NCI-H226 (cell line): ENCODE data around the gene NFIA.
"Not testable (repeated sequence)": the region's sequence is repeated elsewhere in the genome, so short reads cannot be mapped to it uniquely, and the experiment has no call there.

Experiments
- DNase-seq: peaks from one replicate; pipeline ENCODE4 v3.0.0-alpha.2; 2015

Gene NFIA

DNA sequence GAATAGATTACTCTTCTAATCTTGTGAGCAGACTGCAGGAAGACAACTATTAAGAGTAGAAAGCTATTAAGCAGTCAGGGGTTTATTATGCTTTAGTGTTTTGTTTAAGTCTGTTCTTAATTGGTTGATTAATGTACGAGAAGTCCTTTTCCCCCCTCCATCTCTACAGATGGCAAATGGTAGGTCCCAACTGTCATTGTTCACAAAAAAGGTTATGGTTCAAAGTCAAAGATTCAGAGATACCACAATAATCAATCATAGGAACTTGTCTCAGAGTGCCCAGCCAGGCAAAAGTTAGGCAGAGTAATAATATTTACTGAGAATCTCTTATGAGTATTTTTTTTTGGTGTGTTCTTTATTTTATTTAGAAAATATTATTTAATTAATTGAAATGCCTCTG lies 26.8 kb downstream of the NFIA start:
- no peak for DNase-seq

DNA sequence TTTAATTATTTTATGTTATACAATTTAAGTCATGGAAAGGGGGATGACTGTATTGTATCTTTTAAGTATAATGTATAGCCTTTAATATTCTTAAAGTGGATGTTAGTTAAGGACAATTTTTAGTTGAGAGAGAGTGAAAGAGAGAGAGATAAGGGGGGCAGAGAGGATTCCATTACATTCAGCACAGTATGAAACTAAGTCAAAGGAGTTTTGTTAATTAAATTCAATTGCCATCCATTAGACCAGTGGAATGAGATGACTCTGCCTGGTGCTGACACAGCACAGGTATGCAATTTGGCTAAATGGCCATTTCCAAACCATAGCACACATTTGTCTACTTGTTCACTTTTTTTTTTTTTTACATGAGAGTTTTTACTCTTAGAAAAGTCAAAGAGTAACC lies 27.5 kb downstream of the NFIA start:
- no peak for DNase-seq

DNA sequence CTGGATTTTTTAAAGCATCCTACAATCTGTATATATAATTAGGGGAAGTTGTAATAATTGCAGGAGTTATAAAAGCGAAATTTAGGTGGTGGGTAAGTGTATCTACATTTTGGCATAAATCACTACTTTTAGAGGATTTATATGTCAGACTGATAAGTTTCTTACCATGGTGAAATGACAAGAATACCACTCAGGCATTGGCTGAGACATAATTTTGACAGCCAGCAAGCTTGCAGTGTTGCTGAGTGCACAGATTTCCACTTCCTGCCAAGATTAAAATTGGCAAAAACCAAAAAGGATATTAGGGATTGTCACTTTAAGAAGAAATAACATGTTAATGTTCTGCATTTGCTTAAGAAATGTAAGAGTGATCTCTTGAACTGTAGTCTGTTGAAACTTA lies 28.2 kb downstream of the NFIA start:
- DNase-seq = no peak

DNA sequence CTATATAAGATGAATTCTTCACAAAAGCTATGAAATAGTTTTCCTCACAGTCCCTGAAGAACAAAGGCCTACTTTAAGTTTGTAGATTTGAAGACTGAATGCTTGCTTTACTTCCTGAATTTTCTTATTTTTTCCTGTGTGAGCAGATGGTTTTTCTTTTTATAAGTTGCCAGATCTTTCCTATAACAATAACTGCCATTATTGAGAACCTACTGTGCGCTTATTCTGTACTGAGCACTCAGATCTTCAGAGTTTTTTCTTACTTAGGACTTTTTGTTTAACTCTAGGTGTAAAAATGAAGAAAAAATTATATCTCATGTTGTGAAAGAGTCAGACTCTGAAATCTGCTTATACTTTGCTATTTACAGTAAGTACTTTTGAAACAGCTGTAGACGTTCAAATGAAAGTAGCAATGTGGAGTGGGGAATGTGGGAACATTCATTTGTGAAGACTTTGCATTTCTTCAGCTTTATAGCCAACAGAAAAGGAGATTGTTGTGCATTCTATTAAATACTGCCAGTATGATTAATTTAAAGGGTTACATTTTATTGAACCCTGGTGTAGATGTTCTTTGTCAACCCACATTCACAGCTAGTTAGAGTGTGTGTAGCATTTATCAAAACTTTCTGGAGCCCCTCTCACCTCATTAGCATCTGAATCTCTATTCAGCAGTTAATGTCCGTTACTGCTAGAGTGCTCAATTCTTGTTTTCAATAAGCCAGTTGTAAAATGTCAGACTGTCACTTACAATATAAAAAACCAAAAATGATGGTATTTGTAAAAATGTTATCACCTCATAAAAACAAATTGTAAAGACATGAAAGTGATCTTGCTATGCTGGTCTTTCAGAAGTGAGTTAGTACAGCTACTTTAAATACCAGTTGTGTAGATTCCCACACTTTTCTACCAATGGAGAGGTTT lies 29.0 kb downstream of the NFIA start:
- no peak for DNase-seq

DNA sequence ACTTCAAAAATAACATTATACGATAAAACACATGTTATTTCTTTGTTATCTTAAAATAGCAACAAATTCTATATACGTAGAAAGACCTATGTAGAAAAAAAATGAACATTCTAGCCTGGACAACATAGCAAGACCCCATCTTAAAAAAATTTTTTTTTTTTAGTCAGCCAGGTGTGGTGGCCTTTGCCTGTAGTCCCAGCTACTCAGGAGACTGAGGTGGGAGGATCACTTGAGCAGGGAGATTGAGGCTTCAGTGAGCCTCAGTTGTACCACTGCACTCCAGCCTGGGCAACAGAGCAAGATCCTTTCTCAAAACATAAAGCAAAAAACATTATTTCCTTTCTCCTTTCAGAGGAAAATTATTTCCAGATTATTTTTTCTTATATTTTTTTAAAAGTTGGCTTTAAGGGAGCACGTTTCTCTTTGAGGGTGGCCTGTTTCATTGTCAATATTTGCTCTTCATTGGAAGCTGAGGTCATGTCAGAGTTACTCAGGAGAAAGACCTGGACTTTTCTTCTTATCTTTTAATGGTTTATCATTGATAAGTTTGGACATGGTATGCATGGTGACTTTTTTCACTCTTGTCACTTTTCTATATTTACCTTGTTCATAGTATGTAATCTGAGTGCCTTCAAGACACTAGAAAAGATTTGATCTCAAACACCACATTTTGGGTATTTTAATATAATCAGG lies 32.0 kb downstream of the NFIA start:
- no peak for DNase-seq

DNA sequence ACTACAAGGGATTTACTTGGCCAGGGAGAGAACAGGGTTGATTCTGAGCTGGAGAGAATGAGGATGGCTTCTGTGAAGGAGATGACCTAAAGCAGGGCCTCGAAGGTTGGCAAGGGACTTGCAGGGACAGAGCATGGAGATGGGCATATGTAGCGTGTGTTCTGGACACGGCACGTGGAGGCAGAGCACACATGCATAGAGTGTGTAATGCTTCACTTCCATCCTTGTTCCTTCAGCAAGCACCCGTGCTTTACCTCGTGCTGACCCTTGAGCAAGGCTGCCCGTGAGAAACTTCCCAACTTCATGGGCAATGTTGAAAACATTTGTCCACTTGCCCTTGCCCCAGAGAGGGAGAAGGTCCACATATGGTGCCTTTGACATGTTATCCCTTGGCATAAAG lies 33.1 kb downstream of the NFIA start:
- no peak for DNase-seq

DNA sequence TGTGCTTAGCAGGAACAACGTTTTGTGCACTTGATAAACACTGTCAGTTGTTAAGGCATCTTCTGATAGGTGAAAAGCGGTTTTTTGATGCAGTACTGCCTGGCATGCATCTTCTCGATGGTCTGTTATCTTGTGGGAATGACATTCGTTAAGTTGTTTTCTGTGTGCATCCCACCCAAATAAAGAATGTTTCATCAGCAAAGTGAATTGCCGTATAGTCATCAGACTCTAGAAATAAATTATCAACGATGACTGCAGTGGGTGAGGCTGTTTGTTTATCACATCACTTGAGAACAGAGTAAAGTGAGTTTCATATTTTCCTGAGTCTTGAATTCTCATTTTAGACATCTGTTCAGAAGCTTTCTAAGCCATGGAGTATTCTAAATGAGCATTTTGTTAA lies 34.1 kb downstream of the NFIA start:
- DNase-seq = no peak

DNA sequence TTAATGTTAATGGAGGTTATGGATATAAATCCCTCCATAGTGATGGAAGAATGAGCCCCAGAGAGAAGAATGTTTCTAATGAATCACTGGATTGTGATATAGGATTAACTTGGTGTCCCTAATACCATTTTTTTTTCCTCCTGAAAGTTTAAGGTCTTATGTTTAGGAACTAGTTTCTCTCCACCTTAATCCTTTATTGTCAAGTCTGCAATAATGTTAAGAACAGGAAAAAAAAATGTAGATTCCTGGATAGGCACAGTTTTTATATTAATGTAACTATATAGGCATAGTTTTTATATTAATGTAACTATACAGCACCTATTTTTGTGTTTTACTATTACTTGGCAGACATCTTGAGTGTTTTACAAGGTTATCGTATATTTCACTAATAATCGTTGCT lies 34.9 kb downstream of the NFIA start:
- DNase-seq = no peak

DNA sequence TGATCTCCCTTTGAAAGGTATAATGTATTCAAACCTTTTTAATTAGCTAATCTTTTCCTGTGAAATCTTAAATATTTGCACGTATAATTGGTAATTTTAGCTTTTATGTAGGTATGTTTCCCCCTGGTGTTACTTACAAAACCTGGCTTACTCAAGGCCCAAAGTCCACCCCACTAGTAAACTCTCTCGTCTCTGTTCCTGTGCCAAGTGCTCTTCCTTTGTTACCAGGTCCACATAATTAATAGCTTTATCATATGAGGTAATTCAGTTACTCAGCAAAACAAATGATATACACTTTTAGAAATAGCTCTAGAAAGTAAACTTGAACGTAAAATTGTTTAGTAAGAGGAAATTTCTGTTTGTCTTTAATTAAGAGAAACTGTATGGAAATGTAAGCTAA lies 36.7 kb downstream of the NFIA start:
- DNase-seq = no peak

DNA sequence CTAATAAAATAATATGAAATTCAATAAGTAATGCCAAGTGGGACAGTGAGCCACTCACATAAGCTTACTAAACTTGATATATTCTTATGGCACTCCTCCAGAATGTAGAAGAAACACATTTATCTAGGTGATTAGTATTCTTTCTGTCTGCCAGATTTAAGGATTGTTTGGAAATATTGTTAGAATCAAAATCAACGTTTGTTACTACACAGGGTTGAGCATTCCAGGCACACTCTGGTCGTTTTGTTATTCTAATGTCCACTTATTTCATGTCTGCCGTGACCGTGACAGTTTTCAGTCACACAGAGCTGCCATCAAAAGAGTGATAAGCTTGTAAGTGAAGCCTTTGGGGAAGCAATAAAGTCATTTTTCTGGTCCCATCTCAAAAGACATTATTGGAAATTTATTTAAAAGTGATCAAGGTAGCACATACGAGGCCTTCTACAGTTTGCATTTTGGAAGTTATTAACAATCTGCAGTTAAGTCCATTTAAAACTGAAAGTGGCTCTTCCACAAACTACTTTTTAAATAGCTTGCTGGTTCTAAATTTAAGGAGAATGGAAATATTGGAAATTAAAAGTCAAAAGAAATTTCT lies 38.0 kb downstream of the NFIA start:
- no peak for DNase-seq

DNA sequence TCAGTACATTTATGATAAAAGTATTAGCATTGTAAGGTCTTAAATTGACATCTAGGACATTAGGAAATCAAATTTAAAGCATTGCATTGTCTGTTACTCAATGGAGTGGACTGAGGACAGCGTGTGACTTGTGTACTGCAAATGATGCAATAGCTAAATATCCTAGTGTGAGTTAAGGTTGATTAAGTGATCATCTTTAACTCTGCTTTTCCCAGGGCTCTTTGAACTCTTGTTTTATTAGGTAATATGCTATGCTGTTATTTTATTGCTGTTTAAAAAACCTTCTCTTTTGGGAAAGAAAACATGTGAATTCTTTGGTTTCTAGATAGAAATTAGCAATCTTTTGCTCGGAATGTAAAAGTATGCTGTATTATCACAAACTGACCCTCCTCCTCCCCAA lies 38.6 kb downstream of the NFIA start:
- no peak for DNase-seq

DNA sequence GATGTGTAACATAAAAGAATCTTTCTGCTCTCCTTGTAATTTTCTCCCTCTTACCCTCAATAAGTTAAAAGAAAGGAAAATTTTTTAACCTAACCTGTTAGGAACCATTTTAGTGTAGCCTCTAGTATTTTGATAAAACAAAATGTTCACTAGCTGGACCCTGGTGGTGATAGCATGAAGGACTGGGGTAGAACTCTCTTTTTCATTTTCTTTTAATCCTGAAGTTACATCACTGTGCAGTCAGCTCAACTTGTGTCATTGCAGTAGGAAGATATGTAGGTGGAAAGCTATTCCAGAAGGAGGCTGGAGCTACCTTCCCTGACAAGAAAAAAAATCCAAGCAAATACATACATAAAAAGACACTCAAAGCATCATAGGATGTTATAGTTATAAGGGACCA lies 39.3 kb downstream of the NFIA start:
- no peak for DNase-seq

DNA sequence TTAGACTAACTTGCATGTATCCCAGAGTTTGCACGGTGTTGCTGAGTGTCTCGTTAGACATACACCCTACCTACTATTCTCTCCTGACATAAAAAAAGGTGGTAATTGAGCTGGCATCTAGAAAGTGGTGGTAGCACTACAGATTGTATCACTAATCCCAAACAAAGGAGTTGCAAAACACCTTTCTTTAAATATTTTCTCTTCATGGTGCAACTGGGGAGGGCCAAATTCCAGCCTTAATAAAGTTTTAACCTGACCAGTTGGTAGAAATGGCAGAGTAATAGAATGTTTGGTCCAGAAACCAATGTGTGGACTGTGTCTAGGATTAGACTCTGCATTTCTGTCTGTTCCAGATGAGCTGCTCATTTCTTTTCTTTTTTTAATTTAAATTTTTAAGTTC lies 40.0 kb downstream of the NFIA start:
- no peak for DNase-seq

DNA sequence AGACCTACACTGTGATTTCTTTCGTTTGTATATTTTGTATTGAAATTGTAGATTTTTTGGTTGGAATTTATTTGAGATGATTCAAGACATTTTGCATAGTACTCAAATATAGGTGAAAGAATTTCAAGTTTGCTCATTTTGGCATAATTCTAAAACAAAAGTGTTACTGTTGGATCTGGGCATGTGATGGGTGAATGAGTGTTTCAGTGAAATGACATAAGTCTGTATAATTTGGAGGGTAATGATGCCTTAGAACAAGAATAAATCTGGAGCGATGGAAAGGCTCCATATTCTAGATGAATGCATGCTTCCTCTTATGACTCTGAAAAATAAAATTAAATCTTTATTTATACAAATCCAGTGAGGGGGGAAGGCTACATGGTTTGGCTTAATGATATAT lies 41.0 kb downstream of the NFIA start:
- DNase-seq = no peak

DNA sequence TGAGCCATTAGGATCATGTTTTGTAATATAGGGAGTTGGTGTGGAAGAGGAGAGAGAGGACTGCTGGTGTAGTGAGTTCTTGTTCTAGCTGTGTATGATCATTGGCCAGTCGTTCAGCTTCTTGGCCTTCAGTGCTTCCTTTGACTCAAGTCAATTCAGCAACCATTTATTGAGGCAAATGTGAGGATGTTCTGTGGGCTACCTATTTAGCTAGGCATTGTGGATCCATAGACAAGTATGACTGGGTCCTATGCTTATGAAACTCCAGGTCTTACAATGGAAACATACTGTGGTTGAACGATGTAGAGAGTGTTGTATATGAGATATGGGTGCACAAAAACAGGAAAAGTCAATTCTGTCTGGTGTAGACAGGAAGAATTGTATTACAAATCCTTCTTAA lies 41.7 kb downstream of the NFIA start:
- no peak for DNase-seq

DNA sequence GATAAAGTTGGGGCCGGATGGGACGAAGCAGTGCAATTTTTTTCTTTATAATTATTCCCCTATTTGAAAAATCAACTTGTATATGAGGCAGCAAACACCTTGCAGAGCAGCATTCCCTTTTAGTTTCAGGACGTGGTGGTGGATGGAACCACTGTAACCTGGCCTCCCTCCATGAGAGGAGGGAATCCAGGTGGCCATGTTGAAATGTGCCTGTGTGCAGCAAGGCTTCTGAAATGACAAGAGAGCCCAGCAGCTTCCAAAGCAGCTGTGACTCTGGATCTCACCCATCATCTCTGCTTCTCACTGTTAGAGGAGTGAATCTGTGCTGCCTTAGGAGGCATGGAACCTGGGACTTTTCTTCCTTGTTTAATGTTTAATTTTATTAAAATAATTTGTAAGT lies 42.3 kb downstream of the NFIA start:
- DNase-seq = no peak

DNA sequence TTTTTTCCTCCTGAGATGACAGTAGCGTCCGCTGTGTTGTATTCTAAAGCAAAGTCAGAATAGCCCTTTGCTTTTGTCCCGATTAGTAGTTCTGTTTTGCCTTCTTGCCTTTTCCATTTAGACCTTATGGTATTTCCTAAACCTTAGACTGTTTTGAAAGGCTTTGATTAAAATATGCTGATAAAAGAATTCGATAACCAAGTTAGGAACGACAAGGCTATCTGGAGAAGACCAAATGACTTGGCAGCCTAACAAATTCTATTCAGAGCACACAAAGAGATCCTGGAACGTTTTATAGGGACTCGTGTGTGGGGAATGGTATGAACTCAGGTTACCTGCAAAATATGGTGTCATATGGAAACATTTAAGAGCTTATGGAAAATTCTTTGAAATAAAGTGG lies 42.9 kb downstream of the NFIA start:
- DNase-seq = no peak

DNA sequence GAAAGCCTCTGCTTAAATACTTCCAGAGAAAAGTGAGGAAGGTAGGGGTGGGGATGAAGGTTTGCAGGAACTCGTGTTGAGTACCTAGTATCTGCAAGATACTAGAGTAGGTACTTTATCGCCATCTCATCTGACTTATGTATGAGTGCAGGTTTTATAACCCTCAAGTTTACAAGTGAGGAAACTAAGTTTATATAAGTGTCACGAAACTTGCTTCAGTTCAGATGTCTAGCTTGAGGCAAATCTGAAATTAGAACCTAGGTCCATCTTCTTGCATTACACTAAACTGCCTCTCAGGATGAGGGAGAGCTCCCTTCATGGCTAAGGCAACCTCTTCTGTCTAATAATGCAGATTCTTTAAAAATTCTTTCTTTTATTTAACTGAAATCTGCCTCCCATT lies 43.5 kb downstream of the NFIA start:
- DNase-seq = no peak

DNA sequence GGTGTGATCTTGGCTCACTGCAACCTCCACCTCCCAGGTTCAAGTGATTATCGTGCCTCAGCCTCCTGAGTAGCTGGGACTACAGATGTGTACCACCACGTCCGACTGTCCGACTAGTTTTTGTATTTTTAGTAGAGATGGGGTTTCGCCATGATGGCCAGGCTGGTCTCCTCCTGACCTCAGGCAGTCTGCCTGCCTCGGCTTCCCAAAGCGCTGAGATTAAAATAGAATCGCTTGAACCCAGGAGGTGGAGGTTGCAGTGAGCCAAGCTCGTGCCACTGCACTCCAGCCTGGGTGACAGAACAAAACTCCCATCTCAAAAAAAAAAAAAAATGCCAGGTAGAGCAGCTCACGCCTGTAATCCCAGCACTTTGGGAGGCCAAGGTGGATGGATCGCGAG lies 44.5 kb downstream of the NFIA start:
- not testable (repeated sequence) for DNase-seq

DNA sequence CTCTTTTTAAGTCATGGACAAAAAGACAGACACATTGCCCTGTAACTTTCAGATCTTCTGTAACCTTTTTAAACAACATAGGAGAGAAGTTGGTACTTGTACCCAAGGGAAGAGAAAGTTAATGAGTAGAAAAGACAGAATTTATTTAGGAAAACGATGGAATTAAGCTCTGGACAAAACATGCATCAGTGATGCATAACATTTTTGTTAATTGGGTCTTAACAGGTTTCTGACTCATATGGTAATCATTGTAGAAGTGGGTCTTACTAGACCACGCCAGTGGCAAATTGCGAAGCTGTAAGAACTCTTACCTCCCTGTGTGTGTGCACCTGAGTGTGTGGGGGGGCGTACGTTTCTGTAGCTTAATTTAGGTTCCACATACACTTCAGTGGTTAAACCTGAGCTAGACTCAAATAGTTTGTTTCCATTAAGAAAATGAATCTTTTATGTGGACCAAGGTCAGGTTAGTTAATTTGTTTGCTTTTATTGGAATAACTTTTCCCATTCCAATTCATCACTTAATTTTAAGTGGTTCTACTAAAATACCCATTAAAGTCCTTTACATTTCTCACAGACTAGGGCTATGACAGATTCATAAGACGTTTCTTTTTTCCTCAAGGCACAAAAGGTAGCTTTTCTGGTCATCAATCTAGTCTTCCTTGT lies 48.1 kb downstream of the NFIA start:
- no peak for DNase-seq

DNA sequence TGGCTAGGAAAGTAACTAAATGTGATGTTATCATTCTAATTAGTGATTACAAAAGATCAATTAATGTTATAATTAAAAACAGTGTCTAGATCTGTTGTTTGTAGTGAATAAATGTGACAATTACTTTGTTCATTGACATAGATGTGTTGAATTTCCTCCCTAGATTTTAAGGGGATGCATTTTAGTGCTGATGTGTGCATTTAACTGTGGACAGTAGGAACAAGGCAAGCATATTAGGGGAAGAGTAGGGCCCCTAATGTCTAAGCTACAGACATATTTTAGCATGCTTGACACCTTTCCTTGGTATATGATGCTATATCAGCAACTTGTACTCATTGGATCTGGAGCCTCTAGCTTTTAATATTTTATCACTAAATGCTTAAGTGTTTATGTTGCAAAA lies 48.9 kb downstream of the NFIA start:
- no peak for DNase-seq

DNA sequence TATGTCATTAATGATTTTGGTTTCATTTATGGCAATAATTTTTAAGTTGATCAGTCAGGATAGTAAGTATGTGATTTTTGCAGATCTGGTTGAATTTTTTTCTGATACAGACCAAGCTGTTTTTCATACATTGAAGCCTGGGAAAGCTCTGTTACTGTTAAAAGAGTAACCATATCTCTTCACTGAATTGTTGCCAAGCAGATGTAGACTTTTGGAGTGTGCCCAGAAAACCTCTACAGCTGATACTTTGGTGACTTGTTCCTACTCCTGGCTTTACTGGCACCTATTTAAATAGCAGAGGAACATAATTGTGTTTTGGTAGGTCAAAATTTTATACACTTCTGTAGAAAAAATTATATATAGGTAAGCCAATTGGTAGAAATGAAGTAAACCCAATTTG lies 49.4 kb downstream of the NFIA start:
- no peak for DNase-seq

DNA sequence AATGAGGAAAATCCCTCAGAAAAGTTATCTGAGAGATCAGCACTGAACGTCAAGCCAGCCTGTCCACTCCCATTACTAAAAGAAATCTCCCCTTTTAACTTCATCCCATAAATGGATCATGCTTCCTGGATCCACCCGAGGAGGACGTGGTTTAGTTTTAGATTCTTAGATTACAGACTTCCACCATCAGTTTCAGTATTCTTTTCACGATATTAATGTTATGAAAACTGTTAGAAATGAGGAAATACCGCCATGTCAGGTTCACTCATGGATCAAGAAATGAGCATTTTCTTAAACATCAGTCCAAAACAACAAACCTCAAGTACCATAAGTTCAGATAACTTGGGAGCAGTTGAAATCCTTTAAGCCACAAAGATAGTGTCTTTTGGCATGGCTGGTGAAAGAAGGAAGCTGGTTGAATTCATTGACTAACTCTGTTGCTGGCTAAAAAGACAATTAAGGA lies 49.8 kb downstream of the NFIA start:
- no peak for DNase-seq
